GM23338 (cell line): ENCODE measurements around the gene EVI5.

Experiments used
- CREB1 ChIP-seq: fragments of 250-450 bp; sonication (Bioruptor Pico); IDR thresholded peaks from 2 replicates; pipeline ENCODE4 v1.5.0; 2020; ENCODE audit warnings: low read depth, mild to moderate bottlenecking, moderate library complexity
- CTCF ChIP-seq, 2 experiments: fragments of 200-600 bp in 1 of 2; sonication (generic) in 1 of 2; conservative IDR thresholded peaks; 2 replicates each; pipeline versions ENCODE4 v1.5.1 to v1.6.1; 2016 to 2017; ENCODE audit warnings: antibody characterized with exemption in 2 of 2, low read depth in 2 of 2, mild to moderate bottlenecking in 2 of 2, moderate library complexity in 1 of 2
- ETS1 ChIP-seq: IDR thresholded peaks from 2 replicates; pipeline ENCODE4 v1.6.1; 2016; ENCODE audit warnings: antibody characterized with exemption
- EZH2 ChIP-seq: fragments of 200-600 bp; sonication (generic); IDR thresholded peaks from one replicate; pipeline ENCODE4 v1.8.0; 2017; ENCODE audit warnings: antibody characterized with exemption, mild to moderate bottlenecking, low read depth; ENCODE audit not compliant: unreplicated experiment
- EZH2phosphoT487 ChIP-seq: fragments of 200-600 bp; sonication (generic); IDR thresholded peaks from one replicate; pipeline ENCODE4 v1.8.1; 2018; ENCODE audit warnings: antibody characterized with exemption; ENCODE audit not compliant: unreplicated experiment
- JUNB ChIP-seq: IDR thresholded peaks from one replicate; pipeline ENCODE4 v1.6.1; 2016; ENCODE audit warnings: antibody characterized with exemption; ENCODE audit not compliant: unreplicated experiment
- NANOG ChIP-seq: IDR thresholded peaks from 2 replicates; pipeline ENCODE4 v1.6.1; 2016; ENCODE audit warnings: antibody characterized with exemption, borderline replicate concordance
- POLR2AphosphoS5 ChIP-seq: IDR thresholded peaks from 2 replicates; pipeline ENCODE4 v1.6.1; 2016; ENCODE audit warnings: antibody characterized with exemption, low read depth
- REST ChIP-seq: IDR thresholded peaks from one replicate; pipeline ENCODE4 v1.6.1; 2018; ENCODE audit warnings: antibody characterized with exemption; ENCODE audit not compliant: unreplicated experiment
- STAT1 ChIP-seq: IDR thresholded peaks from one replicate; pipeline ENCODE4 v1.6.1; 2016; ENCODE audit warnings: antibody characterized with exemption; ENCODE audit not compliant: unreplicated experiment
- ZNF114 ChIP-seq: fragments of 250-450 bp; sonication (Bioruptor Pico); IDR thresholded peaks from 2 replicates; pipeline ENCODE4 v1.5.0; 2020; ENCODE audit warnings: mild to moderate bottlenecking, moderate library complexity
- ZNF331 ChIP-seq: fragments of 250-450 bp; sonication (Bioruptor Pico); IDR thresholded peaks from 2 replicates; pipeline ENCODE4 v1.5.0; 2020; ENCODE audit warnings: low read depth, mild to moderate bottlenecking, moderate library complexity
- ZNF462 ChIP-seq: fragments of 250-450 bp; sonication (Bioruptor Pico); IDR thresholded peaks from 2 replicates; pipeline ENCODE4 v1.5.0; 2020; ENCODE audit warnings: mild to moderate bottlenecking, moderate library complexity

GRCh38 chr1:92487078-92487605 lies 297.8 kb downstream of the EVI5 start:
- TF ChIP-seq EZH2: peak; percentile 77
- no peak for TF ChIP-seq CTCF (conservative IDR thresholded peaks at IDR 0.05; ENCODE audit: low read depth in 2 of 2)
- TF ChIP-seq REST: no peak
- TF ChIP-seq ZNF114: no peak
- no peak for TF ChIP-seq POLR2AphosphoS5
- no peak for TF ChIP-seq CREB1 (CRISPR knock-in tag)
- TF ChIP-seq EZH2phosphoT487: no peak
- TF ChIP-seq JUNB: no peak
- TF ChIP-seq STAT1: no peak
- TF ChIP-seq ZNF331 (CRISPR knock-in tag): no peak
- TF ChIP-seq ZNF462 (CRISPR knock-in tag): no peak
- no peak for TF ChIP-seq NANOG
- TF ChIP-seq ETS1: no peak
